Subcutaneous adipose tissue (tissue), 4 donors: ENCODE results near the gene DPP10. TPM values are rescaled to one million over a fixed set of nuclear protein-coding genes. Genes with fewer than 3 reads are reported as not detected.

Experiments
- CTCF ChIP-seq: fragments of 450-650 bp; IDR thresholded peaks from one replicate; pipeline ENCODE4 v1.5.1; 2016; ENCODE audit warnings: low read depth, mild to moderate bottlenecking, control low read depth, antibody characterized with exemption, moderate library complexity
- total RNA-seq, 4 donors: library from RNA; depleted of rRNA; stranded (reverse); fragments of >200 nt; gene quantifications; one replicate each; pipeline ENCODE4 v1.1.0, GENCODE V29; 2016

The DPP10 gene
- total RNA-seq, 4 donors from 2014 or later, result 0.94 TPM; not detected in 3

- no peak for TF ChIP-seq CTCF
Measured at GRCh38 chr2:115505331-115505730, 1062.9 kb downstream of the DPP10 start.

GRCh38 chr2:115520727-115521126, 1078.3 kb downstream of the DPP10 start:
- TF ChIP-seq CTCF, result no peak

- no peak for TF ChIP-seq CTCF
Measured at GRCh38 chr2:115524452-115524851, 1082.0 kb downstream of the DPP10 start.

- no peak for TF ChIP-seq CTCF
Measured at GRCh38 chr2:115529627-115530026, 1087.2 kb downstream of the DPP10 start.

GRCh38 chr2:115533081-115533480, 1090.6 kb downstream of the DPP10 start:
- no peak for TF ChIP-seq CTCF

GRCh38 chr2:115541814-115542213, 1099.4 kb downstream of the DPP10 start:
- TF ChIP-seq CTCF, result no peak

- no peak for TF ChIP-seq CTCF
Measured at GRCh38 chr2:115542331-115542730, 1099.9 kb downstream of the DPP10 start.

GRCh38 chr2:115543024-115543423, 1100.6 kb downstream of the DPP10 start:
- TF ChIP-seq CTCF, result no peak
